Daoy (cell line): ENCODE data around the gene CCDC152. TPM values are rescaled to one million over a fixed set of nuclear protein-coding genes. Genes with fewer than 3 reads are reported as not detected.
A peak's percentile ranks its signal among the peaks of the same experiment; 100 is the strongest.
"Not testable (repeated sequence)": the region's sequence is repeated elsewhere in the genome, so short reads cannot be mapped to it uniquely, and the experiment has no call there.

ENCODE experiments used
- DNase-seq: peaks from one replicate; pipeline ENCODE4 v3.0.0-alpha.2; 2015; ENCODE audit warnings: low read depth
- total RNA-seq: library from RNA; depleted of rRNA; stranded (reverse); fragments of >200 nt; shearing (Covaris generic); gene quantifications from 2 replicates; pipeline ENCODE4 v1.2.3, GENCODE V29; 2014; rRNA removed

The CCDC152 gene, protein sequence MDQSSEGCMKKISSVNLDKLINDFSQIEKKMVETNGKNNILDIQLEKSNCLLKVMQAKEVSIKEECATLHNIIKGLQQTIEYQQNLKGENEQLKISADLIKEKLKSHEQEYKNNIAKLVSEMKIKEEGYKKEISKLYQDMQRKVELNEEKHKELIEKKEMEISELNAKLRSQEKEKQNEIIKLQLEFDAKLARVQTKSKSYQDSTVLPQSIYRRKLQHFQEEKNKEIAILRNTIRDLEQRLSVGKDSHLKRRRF
- 5.2 and 7.2 TPM in 2 replicates for total RNA-seq

DNA sequence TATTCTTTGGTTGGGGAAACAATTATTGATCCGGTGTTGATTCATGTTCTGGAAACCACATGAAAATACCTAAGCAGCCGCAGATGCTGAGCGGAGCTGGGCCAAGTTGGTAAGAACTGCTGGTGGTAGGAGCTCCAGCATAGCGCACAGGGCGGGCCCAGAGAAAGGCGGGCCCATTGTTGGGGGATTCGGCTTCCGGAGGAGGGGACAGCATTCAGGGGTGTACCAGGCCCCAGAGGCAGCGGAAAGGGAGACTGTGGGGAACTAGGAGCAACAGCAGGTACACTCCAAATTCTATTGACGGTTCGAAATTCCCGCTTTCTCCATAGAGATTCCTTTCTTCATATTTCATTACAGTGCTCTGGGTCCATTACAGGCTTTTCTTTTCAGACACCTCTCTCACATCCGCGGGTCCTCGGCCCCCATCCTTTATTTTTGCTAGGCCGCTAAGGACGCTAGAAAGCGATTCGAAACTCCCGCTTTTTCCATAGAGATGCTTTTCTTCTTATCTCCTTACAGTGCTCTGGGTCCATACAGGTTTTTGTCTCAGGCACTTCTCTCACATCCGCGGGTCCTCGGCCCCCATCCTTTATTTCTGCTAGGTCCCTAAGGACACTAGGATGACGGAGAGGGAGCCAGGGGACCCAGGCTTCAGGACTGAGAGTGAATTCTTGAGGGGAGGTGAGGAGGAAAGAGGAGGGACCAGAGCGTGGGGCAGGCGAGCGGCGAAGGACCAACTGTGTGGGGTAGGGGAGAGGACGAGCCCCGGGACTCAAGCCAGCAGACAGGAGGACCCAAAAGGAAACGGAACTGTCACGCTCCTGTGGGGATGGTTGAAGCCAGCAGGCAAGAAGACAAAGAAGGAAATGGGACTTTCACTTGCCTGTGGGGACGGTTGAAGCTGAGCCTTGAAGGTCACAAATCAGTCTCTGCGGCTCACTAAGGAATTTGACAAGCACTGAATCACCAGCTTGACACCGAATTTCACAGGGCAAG lies at the start of gene CCDC152:
TSS of gene CCDC152 (plus strand) at position 213 of the 996 bp plus-strand sequence. CDS start 2,304 bp downstream, outside the sequence.
- DNase-seq = peak; percentile 44

DNA sequence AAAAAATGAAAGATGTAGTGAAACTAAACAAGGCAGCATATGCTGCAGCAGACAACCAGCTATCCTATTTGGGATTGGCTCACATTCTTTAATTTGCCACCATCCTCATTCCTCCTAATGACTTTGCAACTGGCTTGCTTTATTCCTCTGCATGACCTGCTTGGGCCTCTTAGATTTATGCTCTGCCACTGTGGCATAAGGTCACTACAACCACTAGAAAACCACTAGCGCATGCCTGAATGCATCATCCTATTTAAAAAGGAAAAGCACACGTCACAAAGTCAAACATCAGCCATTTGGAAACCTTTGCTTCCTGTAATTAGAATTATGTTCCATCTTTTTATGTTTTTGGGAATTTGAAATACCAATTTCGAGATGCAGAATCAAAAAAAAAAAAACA lies 40.8 kb upstream of the CCDC152 start:
- DNase-seq = no peak

DNA sequence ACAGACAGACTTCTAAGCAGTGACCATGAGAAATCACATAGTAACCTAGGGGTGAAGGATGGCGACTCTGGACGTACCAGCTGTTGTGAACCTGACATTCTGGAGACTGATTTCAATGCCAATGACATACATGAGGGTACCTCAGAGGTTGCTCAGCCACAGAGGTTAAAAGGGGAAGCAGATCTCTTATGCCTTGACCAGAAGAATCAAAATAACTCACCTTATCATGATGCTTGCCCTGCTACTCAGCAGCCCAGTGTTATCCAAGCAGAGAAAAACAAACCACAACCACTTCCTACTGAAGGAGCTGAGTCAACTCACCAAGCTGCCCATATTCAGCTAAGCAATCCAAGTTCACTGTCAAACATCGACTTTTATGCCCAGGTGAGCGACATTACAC lies 38.0 kb upstream of the CCDC152 start:
- DNase-seq = peak; percentile 9

DNA sequence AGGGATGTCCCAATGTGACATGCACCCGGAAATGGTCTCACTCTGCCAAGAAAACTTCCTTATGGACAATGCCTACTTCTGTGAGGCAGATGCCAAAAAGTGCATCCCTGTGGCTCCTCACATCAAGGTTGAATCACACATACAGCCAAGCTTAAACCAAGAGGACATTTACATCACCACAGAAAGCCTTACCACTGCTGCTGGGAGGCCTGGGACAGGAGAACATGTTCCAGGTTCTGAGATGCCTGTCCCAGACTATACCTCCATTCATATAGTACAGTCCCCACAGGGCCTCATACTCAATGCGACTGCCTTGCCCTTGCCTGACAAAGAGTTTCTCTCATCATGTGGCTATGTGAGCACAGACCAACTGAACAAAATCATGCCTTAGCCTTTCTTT lies 37.6 kb upstream of the CCDC152 start:
- DNase-seq = no peak

DNA sequence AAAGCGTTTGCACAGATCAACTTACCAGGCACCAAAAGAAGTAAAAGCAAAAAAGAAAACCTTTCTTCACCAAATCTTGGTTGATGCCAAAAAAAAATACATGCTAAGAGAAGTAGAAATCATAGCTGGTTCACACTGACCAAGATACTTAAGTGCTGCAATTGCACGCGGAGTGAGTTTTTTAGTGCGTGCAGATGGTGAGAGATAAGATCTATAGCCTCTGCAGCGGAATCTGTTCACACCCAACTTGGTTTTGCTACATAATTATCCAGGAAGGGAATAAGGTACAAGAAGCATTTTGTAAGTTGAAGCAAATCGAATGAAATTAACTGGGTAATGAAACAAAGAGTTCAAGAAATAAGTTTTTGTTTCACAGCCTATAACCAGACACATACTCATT lies 36.4 kb upstream of the CCDC152 start:
- no peak for DNase-seq

DNA sequence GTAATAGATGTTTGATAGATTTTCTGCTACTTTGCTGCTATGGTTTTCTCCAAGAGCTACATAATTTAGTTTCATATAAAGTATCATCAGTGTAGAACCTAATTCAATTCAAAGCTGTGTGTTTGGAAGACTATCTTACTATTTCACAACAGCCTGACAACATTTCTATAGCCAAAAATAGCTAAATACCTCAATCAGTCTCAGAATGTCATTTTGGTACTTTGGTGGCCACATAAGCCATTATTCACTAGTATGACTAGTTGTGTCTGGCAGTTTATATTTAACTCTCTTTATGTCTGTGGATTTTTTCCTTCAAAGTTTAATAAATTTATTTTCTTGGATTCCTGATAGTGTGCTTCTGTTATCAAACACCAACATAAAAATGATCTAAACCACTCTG lies 35.1 kb upstream of the CCDC152 start:
- DNase-seq = no peak

DNA sequence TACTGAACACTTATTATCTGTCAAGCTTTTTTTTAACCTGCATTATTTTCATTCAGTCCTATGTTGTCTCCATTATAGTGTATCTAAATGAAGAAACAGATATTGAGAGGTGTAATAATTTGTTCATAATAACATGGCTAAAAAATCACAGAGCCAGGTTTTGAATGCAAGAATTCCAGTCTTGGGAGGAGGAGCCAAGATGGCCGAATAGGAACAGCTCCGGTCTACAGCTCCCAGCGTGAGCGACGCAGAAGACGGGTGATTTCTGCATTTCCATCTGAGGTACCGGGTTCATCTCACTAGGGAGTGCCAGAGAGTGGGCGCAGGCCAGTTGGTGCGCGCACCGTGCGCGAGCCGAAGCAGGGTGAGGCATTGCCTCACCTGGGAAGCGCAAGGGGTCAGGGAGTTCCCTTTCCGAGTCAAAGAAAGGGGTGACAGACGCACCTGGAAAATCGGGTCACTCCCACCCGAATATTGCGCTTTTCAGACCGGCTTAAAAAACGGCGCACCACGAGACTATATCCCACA lies 22.0 kb upstream of the CCDC152 start:
- DNase-seq = not testable (repeated sequence)

DNA sequence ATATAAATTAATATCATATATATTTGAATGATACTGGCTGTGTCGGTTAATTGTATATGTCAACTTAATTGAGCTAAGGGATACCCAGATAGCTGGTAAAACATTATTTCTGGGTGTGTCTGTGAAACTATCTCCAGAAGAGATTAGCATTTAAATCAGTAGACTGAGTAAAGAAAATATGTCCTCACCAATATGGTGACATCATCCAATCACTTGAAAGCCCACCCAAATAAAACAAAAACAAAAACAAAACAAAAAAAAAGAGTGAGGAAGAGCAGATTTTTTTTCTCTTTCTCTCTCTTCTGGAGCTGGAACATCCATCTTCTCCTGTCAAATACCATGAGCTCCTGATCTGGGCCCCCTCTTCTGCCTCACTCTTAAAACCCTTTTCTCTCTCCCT lies 15.7 kb upstream of the CCDC152 start:
- DNase-seq = no peak

DNA sequence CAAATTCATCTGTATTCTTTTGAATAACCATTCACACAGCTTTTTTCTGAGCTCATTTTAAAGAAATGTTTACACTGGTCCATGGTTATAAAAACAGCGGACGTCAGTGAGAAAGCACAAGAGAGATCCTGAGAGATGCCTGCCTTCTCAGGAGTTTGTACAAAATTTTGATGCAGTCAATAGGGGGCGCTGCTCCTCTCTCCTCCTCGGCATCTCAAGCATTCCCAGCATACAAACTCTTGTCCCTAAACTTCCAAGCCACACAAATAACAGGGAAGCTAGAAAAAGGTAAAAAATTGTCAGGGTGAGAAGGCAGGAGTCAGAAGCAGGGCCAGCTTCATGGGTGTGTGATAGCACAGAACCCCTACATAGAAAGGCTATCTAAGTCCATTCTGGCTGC lies 11.2 kb upstream of the CCDC152 start:
- DNase-seq = no peak

DNA sequence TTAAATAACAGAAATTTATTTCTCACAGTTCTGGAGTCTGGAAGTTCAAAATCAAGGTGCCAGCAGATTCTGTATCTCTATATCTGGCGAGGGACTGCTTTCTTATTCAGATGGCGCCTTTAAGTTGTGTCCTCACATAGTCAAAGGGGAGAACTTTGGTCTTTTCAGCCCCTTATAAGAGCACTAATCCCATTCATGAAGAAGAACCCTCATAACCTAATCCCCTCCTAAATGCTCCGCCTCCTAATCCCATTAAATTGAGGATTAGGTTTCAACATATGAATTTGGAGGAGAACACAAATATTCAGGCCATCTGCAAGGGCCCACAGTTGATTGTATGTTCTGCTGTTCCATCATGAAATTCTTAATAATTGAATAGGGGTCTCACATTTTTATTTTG lies 10.8 kb upstream of the CCDC152 start:
- DNase-seq = no peak

DNA sequence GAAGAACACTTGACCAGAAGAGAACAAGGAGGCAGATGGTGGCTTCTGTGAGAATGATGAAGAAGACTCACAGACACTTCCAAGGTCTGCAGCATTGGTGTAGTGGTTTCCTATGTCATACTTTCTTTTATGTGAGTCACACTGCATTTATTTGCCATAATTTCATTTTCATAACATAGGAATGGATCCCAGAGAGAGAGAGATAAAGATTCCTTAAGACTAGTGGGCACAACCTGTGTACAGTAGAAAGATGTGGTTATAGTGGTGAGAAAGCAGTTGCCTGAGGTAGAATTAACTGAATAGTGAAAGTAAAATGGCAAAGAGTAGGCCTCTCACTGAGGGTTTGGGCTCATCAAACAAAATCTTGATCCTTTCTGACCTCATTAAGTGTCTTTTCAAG lies 7.6 kb upstream of the CCDC152 start:
- no peak for DNase-seq

DNA sequence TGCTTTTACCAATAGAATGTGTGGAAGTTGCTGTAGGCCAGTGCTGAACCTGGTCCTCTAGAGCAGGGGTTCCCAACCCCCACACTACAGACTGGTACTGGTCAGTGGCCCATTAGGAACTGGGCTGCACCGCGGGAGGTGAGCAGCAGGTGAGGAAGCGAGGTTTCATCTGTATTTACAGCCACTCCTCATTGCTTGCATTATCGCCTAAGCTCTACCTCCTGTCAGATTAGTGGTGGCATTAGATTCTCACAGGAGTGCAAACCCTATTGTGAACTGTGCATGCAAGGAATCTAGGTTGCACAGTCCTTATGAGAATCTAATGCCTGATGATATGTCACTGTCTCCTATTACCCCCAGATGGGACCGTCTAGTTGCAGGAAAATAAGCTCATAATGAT lies 6.1 kb upstream of the CCDC152 start:
- DNase-seq = no peak

DNA sequence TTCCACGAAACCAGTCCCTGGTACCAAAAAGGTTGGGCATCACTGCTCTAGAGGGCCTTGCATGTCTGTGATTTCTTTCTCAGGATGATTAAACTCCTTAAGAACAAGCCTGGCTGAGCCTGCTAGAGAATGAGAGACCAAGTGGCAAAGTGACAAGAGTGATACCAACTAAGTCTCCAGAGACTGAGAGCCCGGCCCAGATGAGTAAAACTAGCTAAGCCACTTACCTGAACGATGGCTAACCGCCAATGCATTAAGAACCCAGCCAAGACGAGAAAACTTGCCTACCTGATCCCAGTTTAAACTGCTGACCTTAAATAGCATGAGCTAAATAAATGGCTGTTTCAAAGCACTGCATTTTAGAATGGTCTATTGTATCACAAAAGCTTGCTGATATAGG lies 5.6 kb upstream of the CCDC152 start:
- DNase-seq = no peak

DNA sequence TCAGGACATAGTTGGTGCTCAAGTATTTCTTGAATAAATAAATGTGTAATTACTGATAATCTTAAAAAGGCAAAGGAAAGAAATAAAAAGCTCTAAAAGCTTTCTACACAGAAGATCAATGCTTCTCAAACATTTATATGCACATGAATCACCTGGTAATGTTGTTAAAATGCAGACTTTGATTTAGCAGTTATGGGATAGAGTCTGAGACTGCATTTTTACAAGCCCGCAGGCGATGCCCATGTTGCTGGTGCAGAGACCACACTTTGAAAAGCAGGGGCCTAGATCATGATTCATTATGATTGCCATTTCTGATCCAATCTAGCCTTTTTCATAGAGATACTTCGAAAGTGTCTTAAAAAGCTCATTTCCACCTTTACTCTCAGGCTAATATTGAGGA lies 3.5 kb upstream of the CCDC152 start:
- no peak for DNase-seq

DNA sequence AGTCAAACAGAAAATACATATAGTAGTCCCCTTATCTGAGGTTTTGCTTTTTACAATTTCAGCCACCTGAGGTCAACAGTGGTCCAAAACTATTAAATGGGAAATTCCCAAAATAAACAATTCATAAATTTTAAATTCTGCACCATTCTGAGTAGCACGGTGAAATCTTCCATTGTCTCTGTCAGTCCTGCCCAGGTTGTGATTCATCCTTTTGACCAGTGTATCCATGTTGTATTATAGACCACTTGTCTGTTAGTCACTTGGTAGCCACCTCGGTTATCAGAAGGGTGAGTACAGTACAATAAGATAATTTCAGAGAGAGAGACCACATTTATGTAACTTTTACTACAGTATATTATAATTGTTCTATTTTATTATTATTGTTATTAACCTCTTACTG lies 2.8 kb downstream of the CCDC152 start:
- DNase-seq = peak; percentile 4

DNA sequence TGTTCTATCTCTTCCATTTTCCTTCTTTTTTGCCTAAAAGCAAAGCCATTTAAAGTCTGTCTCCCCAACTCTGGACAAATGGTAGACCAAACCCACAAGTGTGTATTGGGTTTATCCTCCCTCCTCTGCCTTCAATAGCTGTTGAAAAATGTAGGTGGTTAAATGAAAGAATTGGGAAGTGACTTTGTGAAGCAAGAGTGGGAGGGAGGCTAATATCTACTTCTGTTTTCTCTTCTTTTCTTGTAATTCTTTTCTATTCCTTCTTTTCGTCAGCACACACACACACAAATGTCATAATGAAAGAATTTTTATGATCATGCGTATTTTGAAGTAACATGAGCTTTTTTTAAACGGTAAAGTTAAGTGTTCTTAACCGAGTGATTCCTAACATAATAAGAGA lies 3.8 kb downstream of the CCDC152 start:
- DNase-seq = no peak

DNA sequence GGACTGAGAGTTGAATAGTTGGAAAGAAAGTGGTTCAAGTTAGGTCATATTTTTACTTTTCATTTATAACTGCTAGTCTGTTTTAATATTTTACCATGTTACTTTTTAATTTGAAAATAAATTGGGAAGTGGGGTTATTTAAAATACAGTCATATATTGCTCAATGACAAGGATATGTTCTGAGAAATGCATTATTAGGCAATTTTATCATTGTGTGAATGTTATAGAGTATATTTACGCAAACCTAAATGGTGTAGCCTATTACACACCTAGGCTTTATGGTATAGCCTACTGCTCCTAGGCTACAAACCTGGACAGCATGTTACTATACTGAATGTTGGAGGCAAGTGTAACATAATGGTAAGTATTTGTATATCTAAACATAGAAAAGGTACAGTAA lies 5.2 kb downstream of the CCDC152 start:
- DNase-seq = no peak

DNA sequence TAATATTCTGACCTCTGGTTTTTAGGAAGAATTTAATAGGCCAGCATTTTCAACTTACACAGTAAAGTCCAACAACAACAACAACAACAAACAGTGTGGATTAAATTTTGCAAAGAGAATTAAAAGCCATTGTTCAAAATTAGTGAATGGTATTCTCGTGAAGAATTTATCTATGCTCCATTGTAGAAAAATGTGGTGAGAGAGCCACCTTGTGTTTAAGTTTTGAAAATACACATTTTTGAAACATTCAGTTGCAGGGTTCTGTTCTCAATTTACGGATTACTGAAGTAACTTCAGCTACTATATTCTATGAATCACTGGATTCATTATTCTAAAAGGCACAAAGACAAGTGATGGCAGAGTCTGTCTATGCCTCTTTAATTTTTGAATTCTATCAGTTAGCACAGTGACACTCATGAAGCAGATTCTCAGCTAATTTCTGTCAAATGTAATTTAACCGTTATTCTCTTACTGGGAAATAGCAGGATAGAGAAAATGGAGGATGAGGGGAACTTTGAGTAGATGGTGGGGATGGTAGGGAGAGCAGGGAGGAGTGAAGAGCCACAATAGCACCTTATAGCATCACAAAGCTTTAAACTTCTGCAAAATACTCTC lies 11.0 kb downstream of the CCDC152 start:
- no peak for DNase-seq

DNA sequence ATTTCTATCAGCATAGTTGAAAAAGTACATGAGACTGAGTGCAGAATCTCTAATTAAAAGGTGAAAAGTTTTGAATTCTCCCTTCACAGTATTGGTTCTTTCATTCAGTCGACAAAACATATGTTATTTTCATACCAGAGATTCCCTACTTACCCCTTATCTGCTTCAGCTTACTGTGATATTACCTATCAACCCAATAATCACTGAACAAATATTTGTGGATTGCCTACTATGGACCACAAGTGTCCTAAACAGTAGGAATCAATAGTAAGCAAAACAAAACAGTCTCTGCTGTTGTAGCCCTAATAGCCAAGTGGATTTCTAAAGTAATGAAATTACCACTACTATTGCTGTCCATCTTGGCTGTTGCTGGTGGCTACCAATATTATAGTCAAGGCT lies 11.5 kb downstream of the CCDC152 start:
- DNase-seq = no peak

DNA sequence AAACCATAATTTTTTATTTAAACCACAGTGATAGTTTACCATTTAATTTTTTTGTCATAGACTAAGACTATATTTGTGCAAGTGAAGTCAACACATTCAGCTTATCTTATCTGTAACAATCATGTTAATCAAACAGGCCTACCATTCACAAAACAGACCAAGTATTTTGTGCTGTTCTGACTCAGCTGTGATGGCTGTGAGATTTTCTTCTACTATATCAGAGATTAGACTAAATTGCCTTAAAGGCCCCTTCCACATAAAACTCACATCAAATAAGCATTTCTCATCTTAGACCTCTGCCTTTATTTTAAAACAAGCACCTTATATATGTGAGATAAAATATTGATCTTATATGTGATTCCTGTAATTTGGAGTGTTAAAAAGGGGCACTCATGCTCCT lies 13.4 kb downstream of the CCDC152 start:
- DNase-seq = no peak

DNA sequence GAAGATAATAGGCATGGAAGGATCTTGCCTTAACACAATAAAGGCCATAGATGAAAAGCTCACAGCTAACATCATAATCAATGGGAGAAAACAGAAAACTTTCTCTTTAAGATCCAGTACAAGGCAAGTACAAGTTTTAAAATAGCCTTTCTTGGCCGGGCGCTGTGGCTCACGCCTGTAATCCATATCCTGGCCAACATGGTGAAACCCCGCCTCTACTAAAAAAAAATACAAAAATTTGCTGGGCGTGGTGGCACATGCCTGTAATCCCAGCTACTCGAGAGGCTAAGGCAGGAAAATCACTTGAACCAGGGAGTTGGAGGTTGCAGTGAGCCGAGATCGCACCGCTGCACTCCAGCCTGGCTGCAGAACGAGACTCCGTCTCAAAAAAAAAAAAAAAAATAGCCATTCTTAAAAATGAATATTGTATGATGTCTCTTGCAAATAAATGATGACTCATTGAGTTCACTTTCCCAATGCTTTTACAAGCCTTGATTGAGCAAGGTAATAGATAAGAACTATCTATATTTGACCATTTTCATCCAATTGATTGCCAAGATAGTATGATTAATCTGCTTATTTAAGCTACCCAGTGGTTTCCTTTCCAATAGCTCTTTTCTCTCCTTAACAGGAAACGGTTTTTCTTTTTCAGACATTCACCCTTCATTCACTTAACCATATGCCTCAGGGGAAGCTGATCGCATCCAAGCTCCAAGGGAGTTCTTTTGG lies 15.8 kb downstream of the CCDC152 start:
- DNase-seq = no peak

DNA sequence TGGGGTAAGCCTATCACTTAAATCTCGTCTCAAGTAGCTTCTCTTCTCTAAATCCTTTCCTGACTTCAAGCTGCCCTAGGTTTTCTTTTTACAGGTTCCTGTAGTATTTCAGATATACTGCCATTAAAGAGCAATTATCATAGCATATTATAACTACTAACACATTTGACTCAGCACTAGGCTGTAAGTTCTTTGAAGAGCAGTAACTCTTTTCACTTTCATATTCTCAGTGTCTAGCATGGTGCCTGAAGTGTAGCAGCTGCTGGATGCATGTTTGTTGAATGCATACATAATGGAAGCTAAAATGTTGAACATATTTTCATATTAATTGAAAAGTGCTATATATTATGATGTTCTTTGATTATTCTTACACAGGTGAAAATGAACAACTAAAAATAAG lies 22.5 kb downstream of the CCDC152 start:
- no peak for DNase-seq
